GM15510 (cell line): ENCODE data around the gene RALGAPB.

Source experiments
- POLR2A ChIP-seq: IDR thresholded peaks from 3 replicates; pipeline ENCODE4 v1.6.1; 2011; ENCODE audit warnings: borderline replicate concordance; ENCODE audit not compliant: insufficient read length; ENCODE audit errors: extremely low read depth

Gene RALGAPB

DNA sequence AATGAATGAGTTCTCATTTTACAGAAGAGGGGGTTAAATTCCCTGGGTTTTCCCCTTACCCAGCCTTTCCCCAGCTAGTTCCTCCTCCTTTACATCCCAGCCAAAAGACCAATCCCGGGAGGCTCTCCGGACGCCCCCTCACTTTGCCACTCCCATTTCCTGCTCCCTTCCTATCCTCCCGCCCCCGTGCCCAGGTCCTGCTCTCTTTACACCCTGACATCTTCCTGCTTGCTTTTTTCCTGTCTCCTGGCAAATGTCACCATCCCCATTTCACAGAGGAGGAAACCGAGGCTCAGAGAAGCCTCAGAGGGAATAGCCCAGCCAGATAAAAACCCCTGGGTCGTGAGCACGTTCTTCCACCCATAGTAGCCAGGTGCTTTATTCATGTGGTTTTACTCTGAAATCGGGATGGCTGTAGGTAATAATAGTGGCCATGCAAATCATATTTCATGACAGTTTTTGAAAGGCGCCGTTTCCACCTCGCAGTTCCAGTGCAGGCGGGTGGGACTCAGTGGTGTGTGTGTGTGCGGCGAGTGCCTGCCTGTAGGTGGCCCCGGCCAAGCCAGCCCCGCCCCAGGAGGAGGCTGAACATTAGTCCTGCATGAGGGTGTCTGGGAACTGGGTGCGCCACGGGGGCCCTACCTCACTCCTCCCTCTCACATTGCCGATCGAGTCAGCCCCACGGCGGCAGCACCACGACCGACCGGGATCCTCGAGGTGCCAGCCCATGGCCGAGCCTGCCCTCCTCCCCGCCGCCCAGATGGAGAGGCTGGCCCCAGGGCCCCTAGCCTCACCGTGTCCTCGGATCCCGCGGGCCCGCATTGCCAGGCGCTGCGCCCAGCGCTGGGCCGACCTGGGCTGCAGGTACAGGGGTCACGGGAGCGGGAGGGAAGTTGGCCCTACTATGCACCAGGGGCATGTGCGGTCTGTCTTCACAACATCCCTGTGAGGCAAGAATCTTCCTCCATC is 128.9 kb downstream of the RALGAPB start, which contains the start of gene ARHGAP40:
Gene ARHGAP40, plus strand, starts transcription at position 594 of the 969 bp plus-strand sequence.
- TF ChIP-seq POLR2A: no peak

DNA sequence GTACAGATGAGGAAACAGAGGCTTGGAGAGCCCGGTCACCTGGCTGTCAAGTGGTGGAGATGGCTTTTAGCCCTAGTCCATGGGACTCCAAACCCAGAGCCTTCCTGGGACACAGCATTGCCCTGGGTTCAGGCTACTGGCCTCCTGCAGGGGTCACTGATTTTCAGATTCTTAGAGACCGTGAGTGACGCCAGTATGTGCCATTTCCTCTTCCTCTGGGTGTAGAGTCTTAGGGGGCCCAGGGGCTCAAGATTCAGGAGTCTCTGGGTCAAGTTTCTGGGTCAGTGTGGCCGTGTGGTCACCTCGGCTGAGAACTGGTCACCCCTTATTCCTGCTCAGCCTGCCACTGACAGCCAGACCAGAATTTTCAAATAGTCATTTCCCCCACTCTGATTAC is 129.5 kb downstream of the RALGAPB start:
- TF ChIP-seq POLR2A: no peak

DNA sequence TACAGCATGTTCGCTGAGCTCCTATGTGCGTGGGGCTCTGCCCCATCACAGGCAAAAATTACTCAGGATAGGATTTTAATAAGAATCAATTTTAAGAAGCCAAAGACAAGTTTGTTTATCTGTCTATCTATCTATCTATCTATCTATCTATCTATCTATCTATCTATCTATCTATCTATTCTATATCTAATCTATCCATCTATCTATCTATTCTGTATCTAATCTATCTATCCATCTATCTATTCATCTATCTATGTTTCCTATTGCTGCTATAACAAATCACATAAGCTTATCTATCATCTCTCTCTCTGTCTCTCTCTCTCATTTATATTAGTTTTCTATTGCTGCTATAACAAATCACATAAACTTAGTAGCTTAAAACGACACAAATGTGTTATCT is 130.6 kb downstream of the RALGAPB start:
- no peak for TF ChIP-seq POLR2A

DNA sequence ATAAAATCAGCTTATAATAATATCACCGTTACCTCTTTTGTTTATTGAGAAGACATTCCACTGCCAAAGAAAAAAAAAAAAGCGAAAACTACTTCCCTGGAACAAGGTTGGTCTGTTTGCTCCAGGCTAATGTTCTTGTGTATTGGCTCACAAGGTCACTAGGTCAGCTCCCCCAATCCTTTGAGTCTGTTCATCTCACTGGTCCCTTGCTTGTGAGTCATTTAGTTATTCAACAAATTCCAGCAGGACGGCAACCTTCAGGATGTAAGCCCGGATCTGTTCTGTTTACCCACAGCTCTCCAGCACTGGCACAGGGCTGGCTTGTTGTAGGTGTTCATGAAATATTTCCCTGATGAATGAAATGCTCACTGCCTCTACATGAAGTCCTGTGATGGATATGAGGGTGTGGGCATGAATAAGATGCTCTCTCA is 132.2 kb downstream of the RALGAPB start:
- TF ChIP-seq POLR2A: no peak

DNA sequence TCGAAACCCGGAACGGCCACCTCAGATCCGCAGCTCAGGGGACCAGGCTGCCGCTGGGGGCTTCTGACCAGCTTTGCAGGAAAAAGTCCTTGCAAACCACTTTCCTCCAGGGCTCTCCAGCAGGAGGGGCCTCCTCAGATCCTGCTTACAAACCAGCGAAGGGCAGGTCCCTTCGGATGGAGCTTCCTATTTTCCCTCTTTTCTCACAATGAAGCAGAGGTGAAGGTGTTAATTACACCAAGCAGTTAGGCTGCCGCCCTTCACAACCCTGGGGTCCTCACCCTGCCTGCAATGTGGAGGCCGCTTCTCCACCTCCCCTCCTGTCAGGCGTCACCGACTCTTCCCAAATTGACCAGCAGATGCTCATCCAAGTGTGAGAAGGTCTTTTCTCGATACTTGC is 134.7 kb downstream of the RALGAPB start:
- TF ChIP-seq POLR2A: no peak

DNA sequence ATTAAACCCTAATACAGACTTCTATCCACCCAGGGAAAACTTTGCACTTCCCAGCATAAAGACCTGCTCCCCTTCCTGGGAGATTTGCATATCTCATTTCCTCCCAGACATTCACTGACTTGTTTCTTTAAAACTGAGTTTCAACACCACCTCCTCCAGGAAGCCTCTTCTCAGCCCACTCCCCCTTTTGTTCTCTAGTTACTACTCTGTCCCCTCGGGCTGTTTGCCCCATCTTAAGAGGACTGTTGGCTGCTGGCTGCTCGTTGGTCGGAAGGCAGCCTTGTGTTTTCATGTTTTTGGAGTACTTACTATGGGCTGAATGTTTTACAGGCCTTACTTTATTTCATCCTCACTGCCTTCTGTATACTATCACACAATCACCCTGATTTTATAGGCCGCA is 135.5 kb downstream of the RALGAPB start:
- TF ChIP-seq POLR2A: no peak

DNA sequence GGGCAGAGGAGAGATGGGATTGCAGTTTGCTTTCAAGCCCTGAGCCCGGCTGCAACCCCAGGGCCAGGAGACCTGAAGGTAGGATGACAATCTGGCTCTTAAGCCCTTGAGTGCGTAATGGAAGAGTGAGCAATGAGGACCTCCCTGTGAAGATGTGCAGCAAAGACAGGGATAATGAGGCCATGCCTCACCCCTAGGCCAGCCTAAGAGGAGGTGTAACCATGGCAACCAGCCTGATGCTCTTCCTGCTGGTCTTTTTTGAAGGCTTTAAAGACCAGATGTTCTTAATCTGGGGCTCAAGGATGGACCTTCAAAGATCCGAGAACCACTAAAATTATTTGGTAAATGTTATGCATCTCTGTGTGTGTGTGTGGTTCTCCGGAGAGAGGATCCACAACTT is 137.2 kb downstream of the RALGAPB start:
- TF ChIP-seq POLR2A: no peak

DNA sequence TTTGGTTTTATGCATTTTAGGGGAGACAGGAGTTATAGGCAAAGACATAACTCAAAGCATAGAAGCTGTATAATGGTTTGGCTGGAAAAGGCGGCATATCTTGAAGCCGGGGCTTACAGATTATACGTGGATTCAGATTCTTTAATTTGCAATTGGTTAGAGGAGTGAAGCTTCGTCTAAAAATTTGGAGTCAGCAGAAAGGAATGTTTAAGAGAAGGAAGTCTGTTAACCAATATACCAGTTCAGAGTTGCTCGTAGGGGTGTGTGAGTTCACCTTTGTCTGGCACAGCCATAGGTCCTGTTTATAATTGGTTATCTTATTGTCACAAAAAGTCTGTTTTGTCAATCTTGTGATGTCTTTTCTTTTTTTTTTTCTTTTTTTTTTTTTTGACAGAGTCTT is 137.9 kb downstream of the RALGAPB start:
- no peak for TF ChIP-seq POLR2A

DNA sequence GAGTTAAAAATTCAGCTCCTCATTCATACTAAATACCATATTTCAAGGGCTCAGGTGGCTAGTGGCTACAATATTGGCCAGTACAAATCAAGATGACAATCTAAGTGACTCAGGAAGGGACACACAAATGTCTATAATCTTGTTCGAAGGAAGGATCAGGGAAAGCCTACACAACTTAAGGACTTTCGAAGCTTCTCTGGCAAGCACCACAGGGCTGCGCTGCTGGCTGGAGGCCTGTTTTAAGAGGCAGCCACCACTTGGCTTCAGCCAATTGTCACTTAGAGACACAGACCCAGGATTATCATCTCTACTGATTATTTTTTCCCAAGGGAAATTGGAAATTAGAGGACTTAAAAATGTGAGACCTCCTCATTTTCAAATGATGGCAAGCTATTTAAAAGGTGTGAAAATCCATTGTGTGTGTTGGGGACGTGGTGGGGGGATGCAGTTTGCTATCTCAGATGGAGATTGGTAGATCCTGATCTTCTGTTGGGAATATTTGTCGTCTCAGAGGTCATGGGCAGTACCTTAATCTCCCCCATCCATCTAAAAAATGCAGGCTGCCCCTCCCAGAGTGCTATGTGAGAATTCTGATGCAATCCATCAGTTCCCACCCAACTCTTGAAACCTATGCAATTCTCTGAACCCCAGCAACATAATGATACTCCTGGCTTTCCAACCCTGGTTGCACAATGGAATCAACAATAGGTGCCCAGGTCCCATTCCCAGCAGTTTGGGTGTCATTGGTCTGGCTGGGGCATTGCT is 140.3 kb downstream of the RALGAPB start:
- no peak for TF ChIP-seq POLR2A

DNA sequence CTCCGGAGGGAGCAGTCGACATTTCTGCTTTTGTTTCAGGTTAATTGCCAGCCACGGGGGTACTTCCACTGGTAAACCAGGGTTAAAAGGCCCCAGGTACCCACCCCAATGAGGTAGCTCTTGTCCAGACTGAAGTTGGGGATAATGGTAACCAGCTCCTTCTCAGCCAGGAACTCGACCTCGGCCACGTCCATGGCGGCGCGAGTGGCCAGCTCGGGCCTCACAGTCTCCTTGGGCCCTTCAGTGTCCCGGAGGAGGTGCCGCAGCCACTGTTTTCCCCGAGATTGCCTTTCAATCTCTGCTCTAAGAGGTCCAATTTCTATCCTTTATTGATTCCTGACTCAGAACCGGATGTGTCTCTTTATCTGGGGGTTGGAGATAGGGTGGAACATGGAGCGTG is 142.6 kb downstream of the RALGAPB start:
- TF ChIP-seq POLR2A: no peak

DNA sequence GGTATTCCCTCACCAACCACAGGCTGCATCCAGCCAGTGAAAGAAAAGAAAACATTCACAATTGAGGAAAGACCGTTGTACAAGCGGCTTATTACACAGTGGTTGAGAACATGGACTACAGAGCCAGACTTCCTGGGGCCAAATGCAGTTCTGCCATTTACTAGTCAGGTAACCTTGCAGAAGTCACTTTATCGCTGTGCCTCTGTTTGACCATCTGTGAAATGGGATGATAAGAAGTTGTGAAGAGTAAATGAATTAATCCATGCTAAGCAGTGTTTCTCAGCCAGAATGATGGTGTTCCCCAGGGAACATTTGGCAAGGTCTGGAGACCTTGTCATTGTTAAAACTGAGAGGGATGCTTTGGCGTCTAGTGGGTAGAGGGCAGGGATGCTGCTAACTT is 143.8 kb downstream of the RALGAPB start:
- no peak for TF ChIP-seq POLR2A

DNA sequence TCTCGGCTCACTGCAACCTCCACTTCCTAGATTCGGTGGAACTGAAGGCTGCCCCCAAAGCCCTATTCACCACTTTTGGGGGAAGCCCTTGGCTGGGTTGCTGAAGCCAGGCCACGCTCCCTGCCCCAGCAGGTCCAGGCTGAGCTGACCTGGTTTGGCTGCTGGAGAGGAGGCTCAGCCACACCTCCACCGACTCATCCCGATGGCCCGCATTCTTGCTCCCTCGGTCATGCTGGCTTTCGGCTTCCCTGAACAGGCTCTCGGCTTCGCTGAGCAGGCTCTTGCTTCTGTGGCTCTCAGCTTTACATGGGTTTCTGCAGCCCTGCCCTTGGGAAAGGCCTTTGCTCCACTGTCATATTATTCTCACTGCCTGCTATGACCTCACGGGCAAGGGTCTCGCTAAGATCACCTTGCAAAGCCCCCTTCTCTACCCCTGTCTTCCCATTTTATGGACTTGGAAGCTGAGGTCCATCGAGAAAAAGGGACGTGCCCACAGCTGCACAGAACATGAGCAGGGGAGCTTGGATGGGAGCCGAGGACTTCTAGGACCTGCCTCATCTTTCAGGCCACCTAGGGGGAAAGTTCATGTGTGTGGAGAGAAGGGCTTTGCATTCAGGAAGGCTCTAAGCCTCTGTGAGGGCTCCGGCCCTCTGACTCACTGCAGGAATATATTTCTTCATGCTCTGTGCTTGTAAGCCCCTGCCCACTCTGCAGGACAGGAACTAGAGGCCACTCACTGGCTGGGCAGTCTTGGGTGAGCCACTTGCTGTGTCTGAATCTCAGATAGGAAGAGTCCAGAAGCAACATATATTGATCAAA is 144.6 kb downstream of the RALGAPB start:
- TF ChIP-seq POLR2A: no peak

DNA sequence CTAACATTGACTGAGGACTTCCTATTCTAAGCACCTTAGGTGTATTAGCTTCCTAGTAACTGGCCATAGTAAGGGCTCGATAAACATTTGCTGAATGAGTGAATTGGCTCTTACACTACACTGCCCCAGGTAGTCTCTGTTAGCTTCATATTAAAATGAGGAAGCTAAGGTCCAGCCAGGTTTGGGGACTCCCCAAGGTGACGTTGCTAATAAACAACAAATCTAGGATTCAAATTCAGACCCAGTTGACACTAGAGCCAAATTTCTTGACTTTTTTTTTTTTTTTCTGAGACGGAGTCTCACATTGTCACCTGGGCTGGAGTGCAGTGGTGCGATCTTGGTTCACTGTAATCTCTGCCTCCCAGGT is 145.2 kb downstream of the RALGAPB start:
- TF ChIP-seq POLR2A: no peak

DNA sequence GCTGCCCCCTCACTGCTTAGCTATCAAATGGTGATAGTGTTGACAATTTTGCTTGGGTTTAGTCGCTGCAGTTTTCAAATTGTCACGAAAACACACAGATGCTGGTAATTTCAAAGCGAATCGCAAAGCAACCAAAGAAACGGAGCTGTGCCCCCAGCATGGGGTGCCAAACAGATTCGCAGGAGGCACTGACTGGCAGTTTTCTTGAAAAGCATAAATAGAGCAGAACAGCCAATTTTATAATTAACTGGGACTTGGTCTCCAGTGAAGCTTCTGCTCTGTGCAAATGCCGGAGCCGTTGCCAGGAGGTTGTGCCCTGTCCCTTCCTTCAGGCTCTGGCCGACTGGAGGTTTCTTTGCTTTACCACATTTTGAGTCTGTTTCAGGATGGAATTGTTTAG is 147.8 kb downstream of the RALGAPB start:
- no peak for TF ChIP-seq POLR2A

DNA sequence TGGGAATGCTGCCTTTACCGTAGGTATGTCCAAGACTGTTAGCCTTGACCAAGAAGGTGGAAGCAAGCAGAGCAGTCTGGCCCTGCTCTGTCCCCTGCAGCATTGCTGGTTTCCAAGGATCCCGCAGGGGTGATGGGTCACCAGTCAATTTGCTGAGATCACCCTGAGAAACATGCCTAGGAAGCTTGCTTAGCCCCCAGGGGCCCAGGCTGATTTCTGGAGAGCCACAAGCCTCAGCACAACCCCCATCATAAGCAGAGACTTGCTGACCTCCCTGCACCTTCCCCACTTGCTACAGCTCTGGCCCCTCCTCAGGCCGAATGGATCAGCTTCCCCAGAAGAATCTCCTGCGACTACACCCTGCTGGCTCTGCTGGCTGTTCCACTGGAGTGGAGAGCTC is 150.4 kb downstream of the RALGAPB start:
- TF ChIP-seq POLR2A: no peak
